Measurements from ENCODE around the gene C10orf90.

GRCh38 chr10:126459032-126459831 lies 211.3 kb downstream of the C10orf90 start:
- TF ChIP-seq, protein P1, sequence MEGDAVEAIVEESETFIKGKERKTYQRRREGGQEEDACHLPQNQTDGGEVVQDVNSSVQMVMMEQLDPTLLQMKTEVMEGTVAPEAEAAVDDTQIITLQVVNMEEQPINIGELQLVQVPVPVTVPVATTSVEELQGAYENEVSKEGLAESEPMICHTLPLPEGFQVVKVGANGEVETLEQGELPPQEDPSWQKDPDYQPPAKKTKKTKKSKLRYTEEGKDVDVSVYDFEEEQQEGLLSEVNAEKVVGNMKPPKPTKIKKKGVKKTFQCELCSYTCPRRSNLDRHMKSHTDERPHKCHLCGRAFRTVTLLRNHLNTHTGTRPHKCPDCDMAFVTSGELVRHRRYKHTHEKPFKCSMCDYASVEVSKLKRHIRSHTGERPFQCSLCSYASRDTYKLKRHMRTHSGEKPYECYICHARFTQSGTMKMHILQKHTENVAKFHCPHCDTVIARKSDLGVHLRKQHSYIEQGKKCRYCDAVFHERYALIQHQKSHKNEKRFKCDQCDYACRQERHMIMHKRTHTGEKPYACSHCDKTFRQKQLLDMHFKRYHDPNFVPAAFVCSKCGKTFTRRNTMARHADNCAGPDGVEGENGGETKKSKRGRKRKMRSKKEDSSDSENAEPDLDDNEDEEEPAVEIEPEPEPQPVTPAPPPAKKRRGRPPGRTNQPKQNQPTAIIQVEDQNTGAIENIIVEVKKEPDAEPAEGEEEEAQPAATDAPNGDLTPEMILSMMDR (IDR thresholded peaks at IDR 0.05), result no peak
- TF ChIP-seq ZFX (IDR thresholded peaks at IDR 0.05; ENCODE audit: borderline replicate concordance), result no peak

All from 22Rv1 (cell line).